A549 (cell line): ENCODE results near the gene PPP4R4. TPM values are rescaled to one million over a fixed set of nuclear protein-coding genes. Genes with fewer than 3 reads are reported as not detected.

Experiments
- ATAC-seq, 2 experiments: fragments of 200-7000 bp in 1 of 2; fragments of >200 bp in 1 of 2; cut with Nextera tagmentation in 1 of 2; cut with Tn5 transposase in 1 of 2; 3 replicates each; pipeline versions ENCODE4 v1.8.0 to v1.9.1; 2018 to 2020; ENCODE audit warnings: mild to moderate bottlenecking in 1 of 2, moderate library complexity in 1 of 2
- CTCF ChIA-PET: fragments of 300-600 bp; sonication (Branson Sonifier 250); formaldehyde crosslinking; extraction: SDS; loops from one replicate; lab custom pipeline; 2021; ENCODE audit warnings: antibody characterized with exemption, inconsistent platforms; lab: Yijun Ruan, JAX
- POLR2A ChIA-PET: fragments of 350-600 bp; formaldehyde crosslinking; extraction: SDS; loops from one replicate; lab custom pipeline; 2021; ENCODE audit warnings: antibody characterized with exemption, inconsistent platforms; lab: Yijun Ruan, JAX
- DNase-seq, 2 experiments: peaks; one replicate each; pipeline versions ENCODE4 v3.0.0 to v3.0.0-alpha.2; 2011 to 2016; ENCODE audit warnings: low read depth in 1 of 2, low spot score in 1 of 2
- FAIRE-seq: peaks from 2 replicates; lab custom pipeline; 2011; peaks lifted over from hg19 to GRCh38; lab: Jason Lieb, UNC
- H3K27ac ChIP-seq, 2 experiments: fragments of >200 bp; sonication (Bioruptor Twin); formaldehyde crosslinking; 3 replicates each; pipeline ENCODE4 v1.5.1; 2016 to 2017
- H3K4me1 ChIP-seq: fragments of >200 bp; sonication (Bioruptor Twin); formaldehyde crosslinking; 3 replicates; pipeline ENCODE4 v1.6.1; 2016
- H3K4me2 ChIP-seq: fragments of >200 bp; sonication (Bioruptor Twin); formaldehyde crosslinking; 3 replicates; pipeline ENCODE4 v1.6.1; 2016
- H3K4me3 ChIP-seq: fragments of >200 bp; sonication (Bioruptor Twin); formaldehyde crosslinking; 3 replicates; pipeline ENCODE4 v1.5.1; 2016
- H3K9me3 ChIP-seq: fragments of >200 bp; sonication (Bioruptor Twin); formaldehyde crosslinking; 3 replicates; pipeline ENCODE4 v1.6.1; 2016
- CBX2 ChIP-seq: fragments of 200-600 bp; sonication (generic); IDR thresholded peaks from 2 replicates; pipeline ENCODE4 v1.6.1; 2016; ENCODE audit warnings: low read depth, mild to moderate bottlenecking, borderline replicate concordance
- CBX8 ChIP-seq: fragments of 200-600 bp; sonication (generic); IDR thresholded peaks from 2 replicates; pipeline ENCODE4 v1.6.1; 2016
- EHF ChIP-seq: fragments of 250-450 bp; sonication (Bioruptor Pico); IDR thresholded peaks from 2 replicates; pipeline ENCODE4 v1.5.0; 2020; ENCODE audit warnings: mild to moderate bottlenecking
- EP300 ChIP-seq, 2 experiments: fragments of >200 bp; sonication (Bioruptor Twin); formaldehyde crosslinking; IDR thresholded peaks; 2 replicates in 1 of 2; 3 replicates in 1 of 2; pipeline ENCODE4 v1.6.1; 2016 to 2017
- FOSB ChIP-seq: fragments of 250-450 bp; sonication (Bioruptor Pico); IDR thresholded peaks from 2 replicates; pipeline ENCODE4 v1.5.0; 2020; ENCODE audit warnings: mild to moderate bottlenecking, moderate library complexity
- FOXS1 ChIP-seq: fragments of 250-450 bp; sonication (Bioruptor Pico); IDR thresholded peaks from 2 replicates; pipeline ENCODE4 v1.5.0; 2020; ENCODE audit warnings: mild to moderate bottlenecking, moderate library complexity
- HDAC2 ChIP-seq: fragments of 200-600 bp; sonication (generic); IDR thresholded peaks from 2 replicates; pipeline ENCODE4 v1.6.1; 2016
- HOXA7 ChIP-seq: fragments of 250-450 bp; sonication (Bioruptor Pico); IDR thresholded peaks from 2 replicates; pipeline ENCODE4 v1.5.0; 2020; ENCODE audit warnings: mild to moderate bottlenecking, moderate library complexity
- KDM5A ChIP-seq: fragments of 200-600 bp; sonication (generic); IDR thresholded peaks from 2 replicates; pipeline ENCODE4 v1.6.1; 2016; ENCODE audit warnings: antibody characterized with exemption, mild to moderate bottlenecking
- MAFK ChIP-seq: fragments of 450-650 bp; IDR thresholded peaks from 2 replicates; pipeline ENCODE4 v1.6.1; 2014; ENCODE audit not compliant: partially characterized antibody
- NFE2L2 ChIP-seq: fragments of 150-350 bp; conservative IDR thresholded peaks from 2 replicates; pipeline ENCODE4 v1.6.1; 2014; ENCODE audit warnings: low read length
- PHF8 ChIP-seq: fragments of 200-600 bp; sonication (generic); IDR thresholded peaks from 2 replicates; pipeline ENCODE4 v1.6.1; 2016; ENCODE audit warnings: low read depth, mild to moderate bottlenecking, antibody characterized with exemption, moderate library complexity, borderline replicate concordance
- POLR2A ChIP-seq: IDR thresholded peaks from 2 replicates; pipeline ENCODE4 v1.6.1; 2012; ENCODE audit warnings: mild to moderate bottlenecking, low read length
- POLR2AphosphoS2 ChIP-seq: conservative IDR thresholded peaks from 2 replicates; pipeline ENCODE4 v1.6.1; 2012; ENCODE audit warnings: low read length, improper control_type of control experiment, inconsistent platforms
- RCOR1 ChIP-seq: fragments of 150-350 bp; IDR thresholded peaks from 2 replicates; pipeline ENCODE4 v1.6.1; 2014; ENCODE audit warnings: antibody characterized with exemption, low read length, low read depth
- RFX5 ChIP-seq: fragments of 450-650 bp; IDR thresholded peaks from 2 replicates; pipeline ENCODE4 v1.7.1; 2014; ENCODE audit warnings: antibody characterized with exemption, mild to moderate bottlenecking, moderate library complexity
- SREBF2 ChIP-seq: fragments of 450-650 bp; IDR thresholded peaks from 2 replicates; pipeline ENCODE4 v1.6.1; 2014; ENCODE audit warnings: mild to moderate bottlenecking, moderate library complexity
- TFCP2L1 ChIP-seq: fragments of 250-450 bp; sonication (Bioruptor Pico); IDR thresholded peaks from 2 replicates; pipeline ENCODE4 v1.5.0; 2021; ENCODE audit warnings: mild to moderate bottlenecking
- TP53 ChIP-seq: fragments of 250-450 bp; sonication (Bioruptor Pico); IDR thresholded peaks from 2 replicates; pipeline ENCODE4 v1.5.0; 2021; ENCODE audit warnings: mild to moderate bottlenecking, moderate library complexity
- ZC3H11A ChIP-seq: fragments of 450-650 bp; IDR thresholded peaks from 2 replicates; pipeline ENCODE4 v1.6.1; 2014; ENCODE audit warnings: antibody characterized with exemption, mild to moderate bottlenecking
- ZFP36 ChIP-seq: fragments of 450-650 bp; IDR thresholded peaks from 2 replicates; pipeline ENCODE4 v1.6.1; 2014; ENCODE audit warnings: borderline replicate concordance; ENCODE audit not compliant: partially characterized antibody
- ZNF302 ChIP-seq: fragments of 250-450 bp; sonication (Bioruptor Pico); IDR thresholded peaks from 2 replicates; pipeline ENCODE4 v1.9.0; 2021; ENCODE audit warnings: inconsistent platforms, mild to moderate bottlenecking, moderate library complexity
- ZSCAN20 ChIP-seq: fragments of 250-450 bp; sonication (Bioruptor Pico); IDR thresholded peaks from 2 replicates; pipeline ENCODE4 v1.8.0; 2022; ENCODE audit warnings: mild to moderate bottlenecking, moderate library complexity
- WGBS: methylation state at CpG from one replicate; pipeline ENCODE4 v1.1.6; 2017; ENCODE audit errors: missing lambda C conversion rate; 5-methylcytosine and 5-hydroxymethylcytosine counted together
- polyA plus RNA-seq, 4 experiments: library from polyadenylated mRNA; depleted of rRNA in 3 of 4; stranded (reverse); fragments of >200 nt; fragmentation: RNase III in 1 of 4; extraction: RNeasy Plus Mini Kit Qiagen cat#74134 plus additional on column Dnase treatment in 1 of 4; gene quantifications; 2 replicates in 3 of 4; 3 replicates in 1 of 4; pipeline ENCODE4 v1.2.3, GENCODE V29; 2011 to 2017
- TF ChIP-seq, protein P1 (sequence below): fragments of 150-350 bp; IDR thresholded peaks from 2 replicates; pipeline ENCODE4 v1.6.1; 2014; ENCODE audit warnings: low read depth, mild to moderate bottlenecking, low read length
- TF ChIP-seq, protein P2 (sequence below): IDR thresholded peaks from 2 replicates; pipeline ENCODE4 v1.6.1; 2012; ENCODE audit warnings: low read depth, borderline replicate concordance
- TF ChIP-seq, protein P3 (sequence below): fragments of 250-450 bp; sonication (Bioruptor Pico); IDR thresholded peaks from 2 replicates; pipeline ENCODE4 v1.5.0; 2021; ENCODE audit warnings: mild to moderate bottlenecking, moderate library complexity, borderline replicate concordance

Gene PPP4R4
- polyA plus RNA-seq, 2 of the 4 experiments (the other 2 are of a cell fraction), result 0.12 to 0.25 TPM

DNA sequence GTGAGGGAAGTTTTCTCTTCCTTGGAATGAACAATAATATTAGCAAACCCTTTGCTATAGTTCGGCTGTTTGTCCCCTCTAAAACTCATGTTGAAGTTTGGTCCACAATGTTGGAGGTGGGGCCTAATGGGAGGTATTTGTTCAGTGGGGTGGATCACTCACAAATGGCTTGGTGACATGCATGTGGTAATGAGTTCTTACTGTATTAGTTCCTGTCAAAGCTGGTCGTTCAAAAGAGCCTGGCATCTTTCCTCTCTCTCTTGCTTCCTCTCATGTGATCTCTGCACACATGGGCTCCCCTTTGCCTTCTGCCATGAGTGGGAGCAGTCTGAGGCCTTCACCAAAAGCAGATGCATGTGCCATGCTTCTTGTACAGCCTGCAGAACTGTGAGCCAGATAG is 13.1 kb upstream of the PPP4R4 start:
- WGBS, result 6% methylated on average over 2 of the region's 2 CpGs
- DNase-seq (no peak), FAIRE-seq (no peak), ATAC-seq (no peak)
- no peak overlapping the region for H3K4me3 ChIP-seq
- POLR2A ChIA-PET, result no interaction called here
- H3K4me2 ChIP-seq, result no peak overlapping the region
- H3K4me1 ChIP-seq, result no peaks in the 10 kb centered on the region
- no peaks in the 10 kb centered on the region for H3K9me3 ChIP-seq
- no peak overlapping the region for H3K27ac ChIP-seq
- TF ChIP-seq, protein P1, sequence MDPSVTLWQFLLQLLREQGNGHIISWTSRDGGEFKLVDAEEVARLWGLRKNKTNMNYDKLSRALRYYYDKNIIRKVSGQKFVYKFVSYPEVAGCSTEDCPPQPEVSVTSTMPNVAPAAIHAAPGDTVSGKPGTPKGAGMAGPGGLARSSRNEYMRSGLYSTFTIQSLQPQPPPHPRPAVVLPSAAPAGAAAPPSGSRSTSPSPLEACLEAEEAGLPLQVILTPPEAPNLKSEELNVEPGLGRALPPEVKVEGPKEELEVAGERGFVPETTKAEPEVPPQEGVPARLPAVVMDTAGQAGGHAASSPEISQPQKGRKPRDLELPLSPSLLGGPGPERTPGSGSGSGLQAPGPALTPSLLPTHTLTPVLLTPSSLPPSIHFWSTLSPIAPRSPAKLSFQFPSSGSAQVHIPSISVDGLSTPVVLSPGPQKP, result no peak
- TF ChIP-seq POLR2A, result no peak
- TF ChIP-seq, protein P2, sequence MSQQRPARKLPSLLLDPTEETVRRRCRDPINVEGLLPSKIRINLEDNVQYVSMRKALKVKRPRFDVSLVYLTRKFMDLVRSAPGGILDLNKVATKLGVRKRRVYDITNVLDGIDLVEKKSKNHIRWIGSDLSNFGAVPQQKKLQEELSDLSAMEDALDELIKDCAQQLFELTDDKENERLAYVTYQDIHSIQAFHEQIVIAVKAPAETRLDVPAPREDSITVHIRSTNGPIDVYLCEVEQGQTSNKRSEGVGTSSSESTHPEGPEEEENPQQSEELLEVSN, result no peak
- TF ChIP-seq ZC3H11A, result no peak
- TF ChIP-seq TFCP2L1, result no peak
- no peak for TF ChIP-seq RFX5
- no peak for TF ChIP-seq ZFP36
- TF ChIP-seq FOSB (CRISPR knock-in tag), result no peak
- TF ChIP-seq KDM5A, result no peak
- TF ChIP-seq CBX8, result no peak
- CTCF ChIA-PET, result interaction anchor here (0.6 kb wide), 1 partner anchor 655 kb away, joined by 4 read pairs; no protein-coding TSS in a partner anchor

DNA sequence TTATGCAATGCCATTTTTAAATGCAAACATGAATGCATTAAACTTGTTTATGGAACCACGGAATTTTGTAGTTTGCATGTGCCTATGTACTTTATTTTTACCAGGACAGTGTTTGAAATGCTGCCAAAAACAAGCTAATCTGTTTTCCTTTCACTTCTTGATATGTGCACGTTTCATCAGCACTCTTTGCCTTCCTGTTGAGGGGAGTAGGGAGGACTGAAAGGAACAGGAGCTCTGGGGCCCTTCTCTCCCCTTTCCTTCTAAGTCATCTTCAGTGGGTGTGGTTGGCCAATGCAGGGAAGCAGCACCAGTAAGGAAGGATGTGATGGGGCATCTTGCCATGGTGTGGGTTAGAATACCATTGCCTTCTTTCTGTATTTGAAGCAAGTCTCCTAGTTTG is 12.1 kb upstream of the PPP4R4 start:
- DNase-seq (no peak), FAIRE-seq (no peak), ATAC-seq (no peak)
- no peak overlapping the region for H3K4me3 ChIP-seq
- H3K4me1 ChIP-seq, result no peaks in the 10 kb centered on the region
- TF ChIP-seq ZNF302 (CRISPR knock-in tag) (no peak), PHF8 (no peak), TP53 (no peak), SREBF2 (no peak), HOXA7 (CRISPR knock-in tag) (no peak), FOSB (CRISPR knock-in tag) (no peak), CBX2 (no peak), EP300 (IDR thresholded peaks at IDR 0.05) (no peak), TFCP2L1 (no peak), RCOR1 (no peak), ZSCAN20 (CRISPR knock-in tag) (no peak), NFE2L2 (no peak), POLR2AphosphoS2 (no peak), EHF (CRISPR knock-in tag) (no peak), MAFK (no peak), FOXS1 (CRISPR knock-in tag) (no peak), RFX5 (no peak), HDAC2 (no peak), CBX8 (no peak)
- TF ChIP-seq, protein P3, sequence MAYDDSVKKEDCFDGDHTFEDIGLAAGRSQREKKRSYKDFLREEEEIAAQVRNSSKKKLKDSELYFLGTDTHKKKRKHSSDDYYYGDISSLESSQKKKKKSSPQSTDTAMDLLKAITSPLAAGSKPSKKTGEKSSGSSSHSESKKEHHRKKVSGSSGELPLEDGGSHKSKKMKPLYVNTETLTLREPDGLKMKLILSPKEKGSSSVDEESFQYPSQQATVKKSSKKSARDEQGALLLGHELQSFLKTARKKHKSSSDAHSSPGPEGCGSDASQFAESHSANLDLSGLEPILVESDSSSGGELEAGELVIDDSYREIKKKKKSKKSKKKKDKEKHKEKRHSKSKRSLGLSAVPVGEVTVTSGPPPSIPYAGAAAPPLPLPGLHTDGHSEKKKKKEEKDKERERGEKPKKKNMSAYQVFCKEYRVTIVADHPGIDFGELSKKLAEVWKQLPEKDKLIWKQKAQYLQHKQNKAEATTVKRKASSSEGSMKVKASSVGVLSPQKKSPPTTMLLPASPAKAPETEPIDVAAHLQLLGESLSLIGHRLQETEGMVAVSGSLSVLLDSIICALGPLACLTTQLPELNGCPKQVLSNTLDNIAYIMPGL, result no peak
- no peak overlapping the region for H3K4me2 ChIP-seq
- ChIA-PET CTCF (no interaction called here), POLR2A (no interaction called here)
- H3K27ac ChIP-seq, result no peak overlapping the region
- 3% methylated on average over 2 of the region's 2 CpGs for WGBS
- no peaks in the 10 kb centered on the region for H3K9me3 ChIP-seq
